ENCODE results near the gene C1orf210.

C1orf210 gene

DNA sequence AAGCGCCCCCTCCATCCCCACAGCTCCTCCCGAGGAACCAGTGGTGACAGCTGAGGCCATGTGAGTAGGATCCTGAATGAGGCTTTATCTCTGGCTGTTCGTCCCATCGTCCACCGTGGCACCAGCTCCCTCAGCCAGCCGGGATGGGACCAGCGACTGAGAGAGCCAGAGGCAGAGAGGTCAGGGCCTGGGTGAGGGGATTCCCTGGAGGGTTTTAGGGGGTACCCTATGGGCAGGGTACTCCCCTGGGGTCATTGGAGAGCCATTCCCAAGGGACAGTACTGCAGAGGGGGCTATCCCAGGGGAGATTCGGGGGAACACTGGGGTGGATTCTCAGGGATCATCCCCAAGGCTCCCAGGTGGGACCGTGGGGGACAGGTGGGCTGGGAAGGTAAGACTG lies 13.2 kb downstream of the C1orf210 start:
- no peak for DNase-seq

DNA sequence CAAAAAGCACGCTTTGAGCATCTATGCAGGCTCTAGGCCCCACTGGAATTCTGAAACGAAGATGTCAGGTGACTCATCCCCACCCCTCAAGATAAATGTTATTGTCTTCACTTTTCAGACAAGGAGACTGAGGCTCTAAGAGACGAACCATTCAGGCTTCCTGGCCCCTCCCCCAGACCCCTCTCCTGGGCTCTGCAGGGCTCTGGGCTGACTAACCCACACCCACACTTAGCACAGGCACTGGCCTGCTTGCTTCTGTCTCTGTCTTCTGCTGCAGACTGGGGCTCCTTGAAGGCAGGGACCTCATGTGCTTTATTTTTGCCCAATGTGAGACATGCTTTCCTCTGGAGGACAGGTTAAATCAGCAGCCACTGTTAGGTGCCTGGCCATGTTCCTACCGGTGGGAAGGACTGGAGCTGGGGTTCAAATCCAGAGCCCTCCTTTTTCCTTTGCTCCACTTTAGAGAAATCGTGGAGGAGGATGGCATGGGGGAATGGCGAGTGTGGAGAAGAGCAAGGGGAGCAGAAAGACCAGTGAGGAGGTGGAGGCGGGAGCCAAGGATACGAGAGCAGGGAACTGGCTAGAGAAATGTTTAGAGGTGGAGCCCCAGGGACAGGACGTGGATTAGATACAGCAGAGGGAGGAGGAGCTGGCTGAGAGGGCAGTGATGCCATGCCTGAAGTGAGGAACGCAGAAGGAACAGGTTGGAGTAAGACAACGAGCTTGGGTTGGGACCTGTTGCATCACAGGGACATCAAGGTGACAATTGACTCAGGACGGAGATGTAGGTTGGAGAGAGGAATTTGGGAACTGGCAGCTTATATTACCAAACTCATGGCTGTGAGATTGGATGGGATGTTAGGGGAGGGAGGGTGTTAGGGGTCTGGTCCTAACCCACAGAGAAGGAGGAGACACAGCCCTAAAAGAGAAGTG lies 13.9 kb downstream of the C1orf210 start:
- DNase-seq = no peak

DNA sequence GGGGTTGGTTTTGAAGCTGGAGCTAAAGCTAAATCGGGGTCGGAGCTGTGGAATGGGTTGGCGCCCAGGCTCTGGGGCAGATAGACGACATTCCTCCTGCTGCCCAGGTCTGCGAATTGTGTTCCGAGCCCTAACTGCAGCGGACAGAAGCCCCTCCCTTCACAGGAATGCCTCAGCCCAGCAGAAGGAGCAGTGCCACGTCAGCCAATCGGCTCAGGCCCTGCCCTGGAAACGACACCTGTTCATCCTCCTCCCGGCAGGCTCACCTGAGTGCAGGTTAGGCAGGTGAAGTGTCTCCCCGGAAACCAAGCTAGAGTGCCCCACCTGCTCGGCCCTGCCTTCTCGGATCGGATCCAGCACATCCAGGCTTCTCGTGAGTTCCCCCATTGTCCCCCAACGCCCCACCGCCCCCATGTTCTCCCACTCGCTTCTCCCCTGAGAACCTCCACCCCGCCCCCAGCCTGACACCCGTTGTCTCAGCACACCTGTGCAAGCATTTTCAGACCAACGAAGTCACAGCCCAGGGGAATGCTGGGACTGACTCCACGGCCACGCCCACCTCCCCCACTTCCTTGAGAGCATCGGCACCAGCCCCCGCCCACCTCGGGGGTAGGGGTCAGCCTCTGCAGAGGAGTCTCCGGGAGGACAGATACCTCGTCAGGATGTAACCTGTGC lies 14.8 kb downstream of the C1orf210 start:
- no peak for DNase-seq

DNA sequence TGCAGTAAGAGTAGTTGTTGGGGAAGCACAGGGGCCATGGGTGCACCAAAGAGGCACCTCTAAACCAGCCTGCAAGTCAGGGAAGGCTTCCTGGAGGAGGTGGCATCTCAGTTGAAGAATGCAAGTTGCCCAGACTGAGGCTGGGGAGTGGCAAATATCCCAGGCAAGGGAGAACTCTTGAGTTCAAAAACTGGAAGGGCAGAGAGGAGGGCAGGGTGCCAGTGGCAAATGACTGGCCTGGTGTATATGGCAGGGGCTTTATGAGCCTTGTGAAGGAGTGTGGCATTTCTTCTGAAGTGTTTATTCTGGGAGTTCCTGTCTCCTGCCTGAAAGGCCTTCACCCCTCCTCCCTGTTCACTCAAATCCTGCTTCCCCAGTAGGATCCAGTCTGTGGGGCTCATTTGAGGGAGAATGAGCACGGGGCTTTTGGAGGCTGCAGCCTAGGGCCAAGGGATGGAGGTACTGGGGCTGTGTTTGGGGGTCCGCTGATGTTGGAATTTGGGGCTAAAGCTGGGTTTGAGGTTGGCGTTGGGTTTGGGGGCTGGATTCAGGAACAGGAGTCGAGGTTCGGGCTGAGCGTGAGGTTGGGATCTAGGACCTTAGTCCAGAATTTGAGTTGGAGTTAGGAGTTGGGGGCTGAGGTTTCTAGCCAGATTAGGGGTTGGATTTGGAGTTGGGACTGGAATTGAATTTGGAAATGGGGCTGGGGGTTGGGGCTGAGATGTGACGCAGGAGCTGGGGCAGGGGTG lies 15.6 kb downstream of the C1orf210 start, which contains the start of gene TMEM125:
TMEM125 (plus strand) TSS at position 357 of the 749 bp plus-strand sequence. CDS start 2,740 bp downstream, outside the sequence.
- DNase-seq = no peak

DNA sequence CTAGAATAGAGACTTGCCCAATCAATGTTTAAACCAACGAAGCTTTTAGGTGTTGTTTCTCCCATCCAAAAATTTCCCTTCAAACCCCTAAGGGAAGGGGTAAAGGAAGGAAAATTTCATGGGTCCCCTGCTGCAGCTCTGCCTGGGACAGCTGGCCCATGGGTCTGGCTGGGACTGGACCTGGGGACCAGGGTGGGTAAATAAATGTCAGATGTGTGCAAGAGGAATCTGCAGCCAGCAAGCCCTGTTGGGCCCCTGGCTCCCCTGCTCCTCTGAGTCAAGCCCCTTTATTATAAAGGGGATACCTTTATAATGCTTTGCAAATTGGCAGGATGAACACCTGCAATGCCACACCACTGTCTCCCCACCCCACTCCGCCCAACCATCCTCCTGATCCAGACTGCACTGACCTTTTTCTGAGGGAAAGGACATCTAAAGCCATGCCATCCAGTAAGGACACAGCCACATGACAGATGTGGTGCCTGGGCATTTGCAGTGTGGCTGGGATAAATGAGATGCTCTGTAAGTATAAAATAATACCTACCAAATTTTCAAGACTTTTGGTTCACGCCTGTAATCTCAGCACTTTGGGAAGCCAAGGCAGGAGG lies 17.5 kb downstream of the C1orf210 start:
- DNase-seq = no peak

DNA sequence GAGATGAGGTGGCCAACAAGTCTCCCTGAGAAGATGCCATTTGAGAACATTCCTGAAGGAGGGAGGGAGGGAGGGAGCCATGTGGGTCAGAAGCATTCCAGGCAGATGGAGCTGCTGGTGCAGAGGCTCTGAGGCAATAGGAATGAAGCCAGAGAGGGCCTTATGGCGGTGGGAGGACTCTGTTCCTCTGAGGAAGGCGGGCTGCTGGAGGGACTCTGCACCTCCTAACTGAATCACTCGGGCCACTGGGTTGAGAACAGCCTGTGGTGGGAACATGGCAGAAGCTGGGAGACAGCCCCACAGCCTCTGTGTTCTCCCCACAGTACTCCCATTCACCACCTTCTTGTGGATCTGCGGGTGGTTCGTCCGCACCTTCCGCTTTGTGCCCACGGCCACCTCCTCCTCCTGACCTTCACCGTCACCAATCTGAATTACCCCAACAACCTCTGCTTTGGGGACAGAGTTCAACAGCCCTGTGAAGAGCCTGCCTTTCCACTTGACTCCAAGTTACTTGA lies 18.0 kb downstream of the C1orf210 start:
- DNase-seq = no peak

DNA sequence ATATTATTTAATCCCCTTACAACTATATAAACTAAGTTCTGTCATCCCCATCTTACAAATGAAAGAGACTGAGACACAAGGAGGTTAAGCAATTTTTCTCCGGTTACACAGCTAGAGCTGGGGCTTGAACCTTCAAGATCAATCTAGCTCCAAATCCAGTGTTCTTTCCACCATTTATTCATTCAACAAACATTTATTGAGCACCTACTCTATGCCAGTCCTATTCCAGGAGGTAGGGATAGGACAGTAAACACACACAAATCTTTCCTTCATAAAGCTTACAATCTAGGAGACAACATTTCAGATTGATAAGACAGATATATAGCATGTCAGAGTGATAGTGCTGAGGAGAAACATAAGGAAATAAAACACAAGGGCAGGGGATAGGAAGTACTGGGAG lies 18.5 kb downstream of the C1orf210 start:
- DNase-seq = no peak

DNA sequence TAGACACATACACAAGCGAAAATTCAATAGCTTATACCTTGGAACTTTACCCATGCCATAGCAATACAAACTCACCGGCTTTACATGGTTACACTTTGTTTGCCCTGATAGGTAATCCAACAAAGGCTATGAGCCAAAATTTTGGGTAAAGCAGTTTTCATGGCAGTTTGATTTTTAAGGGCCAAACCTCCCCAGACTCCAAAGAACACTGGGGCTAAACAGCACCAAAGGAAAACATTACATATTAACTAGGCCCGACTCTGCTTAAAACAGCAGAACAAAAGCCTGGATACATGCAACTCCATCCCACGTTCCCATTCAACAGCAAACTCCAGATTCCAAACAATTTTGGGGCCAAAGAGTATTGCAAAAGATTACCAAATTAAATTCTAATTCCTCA lies 19.9 kb downstream of the C1orf210 start:
- no peak for DNase-seq

DNA sequence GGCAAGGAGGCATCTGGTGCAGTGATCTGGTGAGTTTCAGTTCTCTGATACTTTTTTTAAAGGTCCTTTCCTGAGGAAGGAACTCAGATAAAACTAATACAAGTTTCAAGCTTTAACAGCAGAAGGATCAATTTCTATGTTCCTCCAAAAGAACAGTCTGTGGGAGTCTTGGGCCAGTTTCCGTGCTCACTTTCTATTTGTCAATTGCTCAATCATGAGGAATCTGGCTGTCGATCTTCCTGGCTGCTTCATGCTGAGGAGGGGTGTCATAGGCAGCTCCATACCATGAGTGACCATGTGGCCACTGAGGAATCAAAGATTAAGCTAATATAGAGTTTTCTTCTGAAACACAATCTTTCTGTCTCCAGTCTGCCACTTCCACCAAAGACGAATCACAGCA lies 27.0 kb downstream of the C1orf210 start:
- no peak for DNase-seq

DNA sequence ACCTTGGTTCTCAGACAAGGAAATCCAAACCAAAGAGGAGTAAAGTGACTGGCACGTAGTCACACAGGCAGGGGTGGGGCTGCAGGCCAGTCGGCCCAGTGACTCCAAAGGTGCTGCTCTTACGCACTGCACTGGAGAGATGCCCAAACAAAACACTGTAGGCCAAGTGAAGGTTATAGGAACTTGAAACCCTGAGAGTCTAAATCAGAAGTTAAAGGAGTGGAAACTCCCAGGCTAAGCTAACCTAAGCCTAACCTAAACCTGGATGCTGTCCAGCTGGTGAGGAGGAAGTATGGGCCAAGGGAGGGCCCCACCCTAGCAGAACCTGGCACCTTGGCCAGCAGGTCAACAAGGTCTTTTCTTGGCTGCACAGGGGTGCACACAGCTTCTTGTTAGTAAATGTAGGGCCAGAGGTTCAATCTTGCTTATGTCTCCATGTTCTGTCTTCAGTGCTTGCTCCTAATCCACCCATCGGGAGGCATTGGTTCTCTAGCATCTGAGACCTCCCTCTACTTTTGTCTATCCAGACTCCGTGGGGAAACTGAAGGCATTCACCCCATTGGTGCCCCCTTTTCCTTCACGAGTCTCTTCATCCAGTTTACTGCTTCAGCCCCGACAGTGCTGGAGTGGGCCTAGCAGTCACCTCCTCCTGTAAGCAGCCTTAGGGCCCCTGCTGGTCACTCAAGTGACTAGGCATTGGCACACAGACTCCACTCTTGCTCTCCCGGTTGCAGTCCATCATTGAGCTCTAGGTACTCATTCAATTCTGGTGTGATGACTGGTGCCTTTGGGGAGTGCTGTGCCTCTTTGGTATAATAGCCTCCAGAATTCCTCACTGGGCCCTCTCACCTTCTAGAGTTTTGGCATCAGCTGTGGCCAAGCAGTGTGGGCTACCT lies 28.5 kb downstream of the C1orf210 start:
- DNase-seq = no peak

DNA sequence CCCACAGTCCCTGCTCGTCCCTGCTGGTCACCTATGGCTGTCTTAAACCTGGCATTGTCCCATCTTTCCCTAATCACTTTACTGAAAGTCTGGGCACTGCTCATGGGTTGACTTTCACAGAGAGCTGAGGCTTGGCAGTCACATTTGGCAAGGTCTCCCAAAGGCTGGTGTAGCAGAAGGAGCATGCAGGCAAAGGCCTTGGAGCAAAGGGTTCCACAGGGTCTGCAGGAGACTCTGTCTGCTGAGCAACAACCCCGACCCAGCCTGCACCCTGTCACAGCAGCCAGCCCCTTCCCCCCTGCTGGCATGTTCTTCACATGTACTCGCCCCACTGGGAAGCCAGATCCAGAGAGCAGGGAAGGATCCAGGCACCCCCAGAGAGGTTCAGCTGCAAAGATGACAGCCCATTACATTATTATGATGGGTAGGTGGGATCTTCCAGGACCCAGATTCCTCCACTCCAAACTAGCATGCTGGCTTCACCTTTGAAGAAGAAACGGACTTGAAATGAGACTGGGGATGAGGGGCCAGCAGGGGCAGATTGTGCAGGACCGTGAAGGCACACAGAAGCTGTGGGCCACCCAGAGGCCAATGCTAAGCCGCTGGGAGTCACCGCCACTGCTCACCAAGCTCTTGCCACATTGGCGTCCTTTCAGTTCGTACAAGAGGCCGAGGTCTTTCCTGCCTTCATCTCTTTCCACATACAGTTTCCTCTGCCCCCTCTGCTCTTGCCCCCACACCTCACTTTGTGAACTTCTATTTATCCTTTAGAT lies 29.8 kb downstream of the C1orf210 start:
- no peak for DNase-seq

DNA sequence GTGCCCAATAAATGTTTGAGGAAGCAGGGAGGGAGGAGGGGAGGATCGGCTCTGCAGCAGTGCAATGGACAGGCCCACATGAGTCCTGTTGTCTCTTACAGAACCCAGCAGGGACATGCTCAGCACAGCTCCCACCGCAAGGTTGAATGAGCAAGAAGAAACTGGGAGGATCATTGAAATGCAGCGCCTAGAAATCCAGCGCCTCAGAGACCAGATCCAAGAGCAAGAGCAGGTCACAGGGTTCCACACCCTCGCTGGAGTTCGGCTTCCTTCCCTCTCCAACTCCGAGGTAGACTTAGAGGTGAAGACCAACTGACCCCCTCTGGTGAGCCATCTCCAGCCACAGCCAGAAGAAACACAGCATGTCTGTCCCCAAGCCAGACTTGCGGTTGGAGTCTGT lies 31.5 kb downstream of the C1orf210 start:
- no peak for DNase-seq

DNA sequence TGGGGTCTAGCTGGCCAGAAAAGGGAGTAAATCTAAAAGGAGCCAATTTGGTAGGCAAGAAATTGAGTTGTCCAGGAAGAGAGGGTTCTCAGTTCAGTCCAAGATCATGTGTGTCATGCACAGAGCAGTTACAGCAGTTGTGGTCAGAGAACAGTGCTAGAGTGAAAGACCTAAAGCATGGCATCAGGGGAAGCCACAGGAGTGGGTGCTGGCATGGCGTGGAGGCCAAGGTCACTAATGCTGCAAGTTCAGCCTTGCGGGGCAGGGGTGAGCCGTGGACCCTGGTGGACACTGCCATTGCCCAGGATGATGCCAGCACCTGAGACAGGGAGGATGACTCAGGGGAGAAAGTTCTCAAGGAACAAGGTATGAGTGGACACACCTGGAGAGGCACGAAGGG lies 32.2 kb downstream of the C1orf210 start:
- DNase-seq = no peak

DNA sequence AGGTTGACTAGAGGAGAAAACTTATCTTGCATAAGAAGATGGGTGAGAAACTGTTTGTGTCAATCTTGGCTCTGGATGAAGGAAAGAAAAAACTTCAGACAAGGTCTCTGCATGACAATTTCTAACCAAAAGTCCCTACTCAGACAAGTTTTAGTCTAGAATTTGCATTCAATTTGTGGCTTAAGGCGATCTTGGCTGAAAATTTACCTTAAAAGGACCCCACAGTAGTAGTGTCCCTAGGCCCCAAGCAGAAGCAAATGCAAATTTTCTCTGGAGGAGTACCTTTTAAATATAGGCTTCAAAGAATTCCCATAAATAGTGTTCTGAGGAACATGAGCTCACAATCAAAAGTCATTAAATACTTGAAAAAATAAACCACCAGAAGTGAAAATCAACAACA lies 33.2 kb downstream of the C1orf210 start:
- no peak for DNase-seq

DNA sequence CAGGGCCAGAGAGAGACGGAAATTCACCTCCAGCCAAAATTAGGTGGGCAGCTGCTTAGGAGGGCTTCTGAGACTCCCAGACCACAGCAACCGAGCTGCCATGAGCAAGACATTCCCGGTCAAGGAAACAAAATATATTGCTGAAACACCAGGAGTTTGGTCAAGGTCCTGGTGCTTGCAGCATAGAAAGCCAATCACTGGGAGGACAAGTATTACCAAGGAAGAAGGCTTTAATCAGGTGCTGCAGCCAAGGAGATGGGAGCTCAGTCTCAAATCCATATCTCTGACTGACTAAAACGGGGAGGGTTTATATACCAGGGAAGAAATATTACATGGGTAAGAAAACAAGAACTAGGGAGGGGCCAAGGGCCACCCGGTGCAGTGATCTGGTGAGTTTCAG lies 34.4 kb downstream of the C1orf210 start:
- DNase-seq = no peak

DNA sequence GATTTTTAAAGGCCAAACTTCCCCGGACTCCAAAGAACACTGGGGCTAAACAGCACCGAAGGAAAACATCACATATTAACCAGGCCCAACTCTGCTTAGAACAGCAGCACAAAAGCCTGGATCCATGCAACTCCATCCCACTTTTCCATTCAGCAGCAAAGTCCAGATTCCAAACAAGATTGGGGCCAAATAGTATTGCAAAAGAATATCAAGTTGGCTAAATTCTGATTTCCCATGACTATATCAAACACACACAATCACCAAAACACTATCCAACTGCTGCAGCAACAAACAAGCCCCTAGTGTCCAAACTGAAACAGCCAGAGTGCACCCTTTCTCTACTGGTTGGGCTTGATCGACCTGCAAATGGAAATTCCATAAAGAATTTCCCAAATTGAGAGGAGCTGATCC lies 35.0 kb downstream of the C1orf210 start:
- DNase-seq = no peak

DNA sequence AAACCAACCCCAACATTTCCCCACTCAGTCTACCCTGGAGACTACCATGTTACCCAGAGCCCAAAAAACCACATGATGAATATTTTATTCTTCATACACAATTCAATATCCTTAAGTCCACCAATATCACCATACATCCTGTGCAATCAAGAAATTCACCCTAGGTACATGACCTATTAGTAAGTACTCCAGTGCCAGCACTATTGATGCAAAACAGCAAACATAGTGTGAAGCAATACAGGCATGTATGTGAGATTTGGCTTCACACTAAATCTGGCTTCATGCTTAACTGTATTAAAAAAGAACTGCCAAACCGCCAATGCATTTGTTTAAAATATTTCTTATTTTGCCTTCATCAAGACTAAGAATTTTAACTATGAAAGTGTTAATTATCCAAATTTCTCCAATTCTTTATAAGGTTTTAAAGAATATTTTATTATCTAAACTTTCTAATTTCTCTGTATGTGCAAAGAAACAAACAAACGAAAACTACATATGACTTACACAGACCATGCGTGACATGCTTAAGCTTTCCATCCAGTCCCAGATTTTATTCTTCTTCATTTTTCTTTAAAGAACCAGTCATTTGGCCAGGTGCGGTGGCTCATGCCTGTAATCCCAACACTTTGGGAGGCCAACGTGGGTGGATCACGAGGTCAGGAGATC lies 38.0 kb downstream of the C1orf210 start:
- no peak for DNase-seq

DNA sequence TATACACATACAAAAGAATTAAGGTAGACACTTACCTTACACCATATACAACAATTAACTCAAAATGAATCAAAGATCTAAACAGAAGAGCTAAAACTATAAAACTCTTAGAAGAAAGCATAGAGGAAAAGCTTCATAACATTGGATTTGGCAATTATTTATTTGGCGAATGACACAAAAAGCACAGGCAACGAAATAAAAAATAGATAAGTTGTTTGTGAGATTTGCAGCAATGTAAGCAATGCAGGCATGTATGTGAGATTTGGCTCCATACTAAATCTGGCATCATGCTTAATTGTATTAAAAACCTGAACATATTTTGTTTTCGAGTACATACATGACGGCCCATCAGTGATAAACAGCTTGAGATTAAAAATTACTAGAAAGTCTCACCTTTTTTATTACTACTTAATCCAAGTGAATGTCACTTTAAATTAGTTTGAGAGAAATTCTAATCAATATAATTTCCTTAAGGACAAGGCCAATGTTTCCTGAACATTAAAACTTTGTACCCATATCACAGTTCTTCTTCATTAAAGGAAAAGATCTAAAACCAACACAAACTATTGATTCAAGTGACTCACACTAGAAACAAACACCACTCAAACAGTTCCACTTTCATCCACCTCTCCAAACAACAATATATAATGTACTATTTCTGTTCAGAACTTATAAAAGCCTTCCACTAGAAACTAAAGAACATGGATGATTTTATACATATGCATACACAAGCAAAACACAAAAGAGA lies 38.7 kb downstream of the C1orf210 start:
- no peak for DNase-seq

DNA sequence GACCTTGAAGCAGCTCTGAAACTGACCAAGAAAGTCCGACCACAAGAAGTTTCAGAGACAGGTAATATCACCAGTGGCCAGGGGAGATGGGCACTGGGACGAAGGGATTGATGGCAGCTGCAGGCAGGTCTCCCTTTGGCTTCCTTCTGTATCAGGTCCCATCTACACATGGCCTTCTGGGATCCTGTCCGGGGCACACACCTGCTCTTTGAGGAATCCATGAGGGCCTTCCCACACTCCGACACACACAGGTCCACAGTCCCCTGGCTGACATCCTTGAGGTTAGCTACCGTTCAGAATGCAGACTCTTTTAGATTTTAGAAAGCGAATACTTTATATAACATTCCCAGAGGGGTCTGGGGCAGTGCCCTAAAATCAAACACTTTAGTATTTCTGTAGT lies 42.1 kb downstream of the C1orf210 start:
- no peak for DNase-seq

DNA sequence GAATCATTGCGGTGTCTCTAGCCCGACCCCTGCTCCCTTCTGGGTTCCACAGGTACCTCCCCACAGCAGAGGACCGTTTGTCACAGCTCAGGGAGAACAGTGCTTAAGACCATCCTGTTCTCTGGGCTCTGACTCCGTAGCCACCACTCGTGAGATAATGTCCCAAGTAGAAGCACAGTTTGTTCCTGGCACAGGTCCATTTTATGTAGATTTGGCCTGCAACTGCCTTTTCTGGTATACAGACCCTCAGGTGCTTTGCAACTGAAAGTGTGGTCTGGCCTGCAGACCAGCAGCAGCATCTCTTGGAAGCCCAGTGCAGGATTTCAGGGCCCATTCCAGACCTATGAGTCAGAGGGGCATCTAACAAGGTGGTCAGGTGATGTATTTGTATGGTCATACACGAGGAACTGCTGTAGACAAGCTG lies 44.0 kb downstream of the C1orf210 start:
- DNase-seq = no peak

All from activated CD8-positive, alpha-beta memory T cell treated with anti-CD3 and anti-CD28 coated beads, Interleukin-2, amount 50 U/mL, for 4 hours (primary cell).